HepG2 (cell line): ENCODE measurements around the gene WIZ. TPM values are rescaled to one million over a fixed set of nuclear protein-coding genes. Genes with fewer than 3 reads are reported as not detected.

Experiments
- ARNT2 ChIP-seq: sonication (generic); formaldehyde crosslinking; IDR thresholded peaks from 2 replicates; pipeline ENCODE4 v1.8.0; 2022; ENCODE audit warnings: mild to moderate bottlenecking, low read depth, missing genetic modification reagents, moderate library complexity
- BORCS8-MEF2B ChIP-seq: sonication (generic); formaldehyde crosslinking; IDR thresholded peaks from 2 replicates; pipeline ENCODE4 v1.8.0; 2022; ENCODE audit warnings: mild to moderate bottlenecking, missing genetic modification reagents
- CCAR2 ChIP-seq: fragments of 200-400 bp; formaldehyde crosslinking; optimal IDR thresholded peaks from 2 replicates; pipeline ENCODE3; 2018; ENCODE audit warnings: low read depth, mild to moderate bottlenecking, low read length, moderate library complexity
- MEF2D ChIP-seq: sonication (generic); formaldehyde crosslinking; IDR thresholded peaks from 2 replicates; pipeline ENCODE4 v1.5.1; 2020; ENCODE audit warnings: mild to moderate bottlenecking, missing genetic modification reagents
- RAD21 ChIP-seq: fragments of 450-650 bp; formaldehyde crosslinking; IDR thresholded peaks from 2 replicates; pipeline ENCODE4 v1.5.0; 2020; ENCODE audit warnings: mild to moderate bottlenecking
- ZNF138 ChIP-seq: sonication (generic); formaldehyde crosslinking; IDR thresholded peaks from 2 replicates; pipeline ENCODE4 v1.5.0; 2020; ENCODE audit warnings: mild to moderate bottlenecking, low read depth, missing genetic modification reagents
- ZNF292 ChIP-seq: sonication (generic); formaldehyde crosslinking; IDR thresholded peaks from 2 replicates; pipeline ENCODE4 v1.8.1; 2022; ENCODE audit warnings: mild to moderate bottlenecking, low read depth, missing genetic modification reagents, borderline replicate concordance
- ZNF326 ChIP-seq: sonication (generic); formaldehyde crosslinking; IDR thresholded peaks from 2 replicates; pipeline ENCODE4 v1.4.0; 2020; ENCODE audit warnings: missing genetic modification reagents, borderline replicate concordance
- ZNF460 ChIP-seq: sonication (generic); formaldehyde crosslinking; IDR thresholded peaks from 2 replicates; pipeline ENCODE4 v1.5.1; 2020; ENCODE audit warnings: missing genetic modification reagents, mild to moderate bottlenecking, borderline replicate concordance
- ZNF484 ChIP-seq: sonication (generic); formaldehyde crosslinking; IDR thresholded peaks from 2 replicates; pipeline ENCODE4 v1.5.1; 2020; ENCODE audit warnings: mild to moderate bottlenecking, low read depth, missing genetic modification reagents, borderline replicate concordance
- ZNF530 ChIP-seq: sonication (generic); formaldehyde crosslinking; IDR thresholded peaks from 2 replicates; pipeline ENCODE4 v1.5.0; 2020; ENCODE audit warnings: low read depth, mild to moderate bottlenecking, missing genetic modification reagents
- ZNF781 ChIP-seq: sonication (generic); formaldehyde crosslinking; IDR thresholded peaks from 2 replicates; pipeline ENCODE4 v1.5.1; 2020; ENCODE audit warnings: borderline replicate concordance, mild to moderate bottlenecking, missing genetic modification reagents; ENCODE audit errors: not compliant biosample characterization
- ZNF83 ChIP-seq: sonication (generic); formaldehyde crosslinking; IDR thresholded peaks from 2 replicates; pipeline ENCODE4 v1.4.0; 2020; ENCODE audit warnings: missing genetic modification reagents, mild to moderate bottlenecking, borderline replicate concordance
- polyA plus RNA-seq, 8 experiments: library from polyadenylated mRNA; depleted of rRNA in 3 of 8; stranded (reverse) in 7 of 8; unstranded in 1 of 8; fragments of >200 nt; fragmentation: Illumina TruSeq in 4 of 8; extraction: Trizol in 4 of 8; gene quantifications; 2 replicates each; pipeline versions ENCODE4 v1.2.1 to v1.2.3, GENCODE V29; 2011 to 2016; ENCODE audit warnings: low read depth in 4 of 8, missing spikeins in 1 of 8, mixed read lengths in 1 of 8; ENCODE audit not compliant: insufficient read depth in 1 of 8
- total RNA-seq, 5 experiments: library from RNA; depleted of rRNA; stranded (reverse); fragments of >200 nt; fragmentation: Illumina TruSeq; extraction: Trizol; gene quantifications; 2 replicates each; pipeline ENCODE4 v1.2.3, GENCODE V29; 2016; ENCODE audit warnings: low read depth in 1 of 5
- TF ChIP-seq, protein P1 (sequence below): sonication (generic); formaldehyde crosslinking; conservative IDR thresholded peaks from 2 replicates; pipeline ENCODE4 v1.8.0; 2022; ENCODE audit warnings: mild to moderate bottlenecking, moderate library complexity, missing genetic modification reagents
- TF ChIP-seq, protein P2 (sequence below): sonication (generic); formaldehyde crosslinking; IDR thresholded peaks from 2 replicates; pipeline ENCODE4 v1.5.1; 2020; ENCODE audit warnings: missing genetic modification reagents, mild to moderate bottlenecking, borderline replicate concordance
- TF ChIP-seq, protein P3 (sequence below): sonication (generic); formaldehyde crosslinking; IDR thresholded peaks from 2 replicates; pipeline ENCODE4 v1.8.0; 2022; ENCODE audit warnings: missing genetic modification reagents, mild to moderate bottlenecking, inconsistent platforms, borderline replicate concordance
- TF ChIP-seq, protein P4 (sequence below): IDR thresholded peaks from 2 replicates; pipeline ENCODE4 v1.6.1; 2018; ENCODE audit warnings: missing genetic modification reagents, mild to moderate bottlenecking, missing compliant biosample characterization
- TF ChIP-seq, protein P5 (sequence below): sonication (generic); formaldehyde crosslinking; IDR thresholded peaks from 2 replicates; pipeline ENCODE4; 2020; ENCODE audit warnings: missing genetic modification reagents, mild to moderate bottlenecking, borderline replicate concordance

The WIZ gene
- total and polyA plus RNA-seq, 2 of the 13 experiments (the other 11 are each of a cell fraction or from before 2014, with no cell fraction given): 4.7 to 4.8 TPM

DNA sequence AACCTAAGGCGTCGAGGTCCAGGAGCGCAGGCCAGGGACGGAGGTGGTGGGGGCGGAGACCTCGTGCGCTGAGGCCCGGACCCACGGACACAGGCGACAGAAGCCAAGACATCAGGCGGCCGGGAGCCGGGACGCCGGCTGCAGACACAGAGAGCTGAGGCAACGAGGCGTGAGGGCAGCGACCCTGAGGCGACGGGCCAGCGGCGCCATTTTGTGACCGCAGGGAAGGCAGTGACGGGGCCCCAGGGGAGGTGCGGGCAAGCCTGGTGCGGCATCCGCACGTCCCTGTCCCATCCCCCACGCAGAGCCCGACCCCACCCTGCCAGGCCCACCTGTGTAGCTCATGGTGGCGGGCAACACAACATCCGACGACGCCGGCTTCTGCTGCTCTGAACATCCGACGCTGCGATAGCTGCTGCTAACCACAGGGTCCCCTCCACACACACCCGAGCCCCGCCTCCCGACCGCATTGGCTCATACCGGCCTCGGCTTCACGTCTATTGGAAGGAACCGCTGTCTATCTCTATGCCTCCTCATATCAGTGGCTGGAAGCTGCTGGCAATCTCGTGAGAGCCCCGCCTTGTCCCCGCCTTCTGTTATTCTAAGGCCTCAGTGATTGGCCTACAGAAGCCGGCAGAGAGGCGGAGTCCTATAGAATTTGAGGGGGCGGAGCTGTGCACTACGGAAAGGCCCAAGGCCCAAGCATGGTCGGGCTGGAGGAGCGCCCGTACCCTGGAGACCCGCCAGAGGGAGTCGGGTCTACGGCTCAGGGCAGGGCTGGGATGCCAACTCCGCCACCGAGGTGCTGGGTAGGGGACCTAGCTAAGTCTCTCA is 31.0 kb downstream of the WIZ start, which contains the start of gene AKAP8L (continued):
- TF ChIP-seq, protein P1, sequence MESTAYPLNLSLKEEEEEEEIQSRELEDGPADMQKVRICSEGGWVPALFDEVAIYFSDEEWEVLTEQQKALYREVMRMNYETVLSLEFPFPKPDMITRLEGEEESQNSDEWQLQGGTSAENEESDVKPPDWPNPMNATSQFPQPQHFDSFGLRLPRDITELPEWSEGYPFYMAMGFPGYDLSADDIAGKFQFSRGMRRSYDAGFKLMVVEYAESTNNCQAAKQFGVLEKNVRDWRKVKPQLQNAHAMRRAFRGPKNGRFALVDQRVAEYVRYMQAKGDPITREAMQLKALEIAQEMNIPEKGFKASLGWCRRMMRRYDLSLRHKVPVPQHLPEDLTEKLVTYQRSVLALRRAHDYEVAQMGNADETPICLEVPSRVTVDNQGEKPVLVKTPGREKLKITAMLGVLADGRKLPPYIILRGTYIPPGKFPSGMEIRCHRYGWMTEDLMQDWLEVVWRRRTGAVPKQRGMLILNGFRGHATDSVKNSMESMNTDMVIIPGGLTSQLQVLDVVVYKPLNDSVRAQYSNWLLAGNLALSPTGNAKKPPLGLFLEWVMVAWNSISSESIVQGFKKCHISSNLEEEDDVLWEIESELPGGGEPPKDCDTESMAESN (CRISPR knock-in tag): peak; percentile 81; the same call in 1 of the 2 replicates
- TF ChIP-seq ZNF781 (CRISPR knock-in tag): no peak
- no peak for TF ChIP-seq ZNF484 (CRISPR knock-in tag)
- TF ChIP-seq, protein P2, sequence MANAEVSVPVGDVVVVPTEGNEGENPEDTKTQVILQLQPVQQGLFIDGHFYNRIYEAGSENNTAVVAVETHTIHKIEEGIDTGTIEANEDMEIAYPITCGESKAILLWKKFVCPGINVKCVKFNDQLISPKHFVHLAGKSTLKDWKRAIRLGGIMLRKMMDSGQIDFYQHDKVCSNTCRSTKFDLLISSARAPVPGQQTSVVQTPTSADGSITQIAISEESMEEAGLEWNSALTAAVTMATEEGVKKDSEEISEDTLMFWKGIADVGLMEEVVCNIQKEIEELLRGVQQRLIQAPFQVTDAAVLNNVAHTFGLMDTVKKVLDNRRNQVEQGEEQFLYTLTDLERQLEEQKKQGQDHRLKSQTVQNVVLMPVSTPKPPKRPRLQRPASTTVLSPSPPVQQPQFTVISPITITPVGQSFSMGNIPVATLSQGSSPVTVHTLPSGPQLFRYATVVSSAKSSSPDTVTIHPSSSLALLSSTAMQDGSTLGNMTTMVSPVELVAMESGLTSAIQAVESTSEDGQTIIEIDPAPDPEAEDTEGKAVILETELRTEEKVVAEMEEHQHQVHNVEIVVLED (CRISPR knock-in tag): peak; percentile 56
- TF ChIP-seq ZNF292 (CRISPR knock-in tag): no peak
- TF ChIP-seq ZNF138 (CRISPR knock-in tag): no peak
- peak; percentile 93 for TF ChIP-seq ZNF326 (CRISPR knock-in tag)
- TF ChIP-seq ZNF460 (CRISPR knock-in tag): no peak
- TF ChIP-seq, protein P3, sequence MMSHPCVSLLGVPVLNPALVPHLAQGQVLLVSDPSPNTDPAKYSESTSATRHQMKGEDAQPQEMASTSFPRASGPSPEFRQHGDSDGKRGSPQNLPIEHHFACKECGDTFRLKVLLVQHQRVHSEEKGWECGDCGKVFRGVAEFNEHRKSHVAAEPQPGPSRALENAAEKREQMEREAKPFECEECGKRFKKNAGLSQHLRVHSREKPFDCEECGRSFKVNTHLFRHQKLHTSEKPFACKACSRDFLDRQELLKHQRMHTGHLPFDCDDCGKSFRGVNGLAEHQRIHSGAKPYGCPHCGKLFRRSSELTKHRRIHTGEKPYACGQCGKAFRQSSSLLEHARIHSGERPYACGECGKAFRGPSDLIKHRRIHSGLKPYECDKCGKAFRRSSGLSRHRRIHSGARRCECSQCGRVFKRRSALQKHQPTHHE (CRISPR knock-in tag): peak; percentile 91
- TF ChIP-seq ZNF83 (CRISPR knock-in tag): peak; percentile 78; the same call in 1 of the 2 replicates
- TF ChIP-seq BORCS8-MEF2B: peak; percentile 62; the same call in 1 of the 2 replicates
- TF ChIP-seq MEF2D: peak; percentile 12; the same call in 1 of the 2 replicates
- TF ChIP-seq, protein P4, sequence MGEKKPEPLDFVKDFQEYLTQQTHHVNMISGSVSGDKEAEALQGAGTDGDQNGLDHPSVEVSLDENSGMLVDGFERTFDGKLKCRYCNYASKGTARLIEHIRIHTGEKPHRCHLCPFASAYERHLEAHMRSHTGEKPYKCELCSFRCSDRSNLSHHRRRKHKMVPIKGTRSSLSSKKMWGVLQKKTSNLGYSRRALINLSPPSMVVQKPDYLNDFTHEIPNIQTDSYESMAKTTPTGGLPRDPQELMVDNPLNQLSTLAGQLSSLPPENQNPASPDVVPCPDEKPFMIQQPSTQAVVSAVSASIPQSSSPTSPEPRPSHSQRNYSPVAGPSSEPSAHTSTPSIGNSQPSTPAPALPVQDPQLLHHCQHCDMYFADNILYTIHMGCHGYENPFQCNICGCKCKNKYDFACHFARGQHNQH (CRISPR knock-in tag): peak; percentile 78; the same call in 1 of the 2 replicates
- peak; percentile 71 for TF ChIP-seq ARNT2 (CRISPR knock-in tag)
- TF ChIP-seq, protein P5, sequence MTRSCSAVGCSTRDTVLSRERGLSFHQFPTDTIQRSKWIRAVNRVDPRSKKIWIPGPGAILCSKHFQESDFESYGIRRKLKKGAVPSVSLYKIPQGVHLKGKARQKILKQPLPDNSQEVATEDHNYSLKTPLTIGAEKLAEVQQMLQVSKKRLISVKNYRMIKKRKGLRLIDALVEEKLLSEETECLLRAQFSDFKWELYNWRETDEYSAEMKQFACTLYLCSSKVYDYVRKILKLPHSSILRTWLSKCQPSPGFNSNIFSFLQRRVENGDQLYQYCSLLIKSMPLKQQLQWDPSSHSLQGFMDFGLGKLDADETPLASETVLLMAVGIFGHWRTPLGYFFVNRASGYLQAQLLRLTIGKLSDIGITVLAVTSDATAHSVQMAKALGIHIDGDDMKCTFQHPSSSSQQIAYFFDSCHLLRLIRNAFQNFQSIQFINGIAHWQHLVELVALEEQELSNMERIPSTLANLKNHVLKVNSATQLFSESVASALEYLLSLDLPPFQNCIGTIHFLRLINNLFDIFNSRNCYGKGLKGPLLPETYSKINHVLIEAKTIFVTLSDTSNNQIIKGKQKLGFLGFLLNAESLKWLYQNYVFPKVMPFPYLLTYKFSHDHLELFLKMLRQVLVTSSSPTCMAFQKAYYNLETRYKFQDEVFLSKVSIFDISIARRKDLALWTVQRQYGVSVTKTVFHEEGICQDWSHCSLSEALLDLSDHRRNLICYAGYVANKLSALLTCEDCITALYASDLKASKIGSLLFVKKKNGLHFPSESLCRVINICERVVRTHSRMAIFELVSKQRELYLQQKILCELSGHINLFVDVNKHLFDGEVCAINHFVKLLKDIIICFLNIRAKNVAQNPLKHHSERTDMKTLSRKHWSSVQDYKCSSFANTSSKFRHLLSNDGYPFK (CRISPR knock-in tag): peak; percentile 95
- no peak for TF ChIP-seq CCAR2
- peak; percentile 91 for TF ChIP-seq RAD21
- no peak for TF ChIP-seq ZNF530 (CRISPR knock-in tag)
